ENCODE data around the gene ZNF766. TPM values are rescaled to one million over a fixed set of nuclear protein-coding genes. Genes with fewer than 3 reads are reported as not detected.

ZNF766 gene
- total RNA-seq (2014; rRNA removed; shearing (Covaris generic)) (9.5 and 9.7 TPM in 2 replicates), polyA plus RNA-seq (2016; fragmentation: Nextera tagmentation; extraction: Ambion mirVana) (16.8 and 18.5 TPM in 2 replicates)

- peaks cover 8% of the 10 kb centered on the region; the same call in 1 of the 2 replicates for H3F3A ChIP-seq (ENCODE audit: insufficient read depth)
- DNase-seq = peak; percentile 98
- H3K9me3 ChIP-seq (ENCODE audit: low read depth) = no peaks in the 10 kb centered on the region
- peak within 1 kb of the TSS; percentile 100 for H3K27ac ChIP-seq
- peak within 1 kb of the TSS; percentile 100 for H3K9ac ChIP-seq
- H3K36me3 ChIP-seq (ENCODE audit: low read depth) = 0 out of 2 replicates have a peak, but pooled peaks cover 3% of the 10 kb centered on the region
- H3K9me2 ChIP-seq (ENCODE audit: insufficient read depth) = no peaks in the 10 kb centered on the region
- peak within 1 kb of the TSS; percentile 92 for H3K4me3 ChIP-seq
- WGBS, 2 experiments (ENCODE audit: low coverage in 1 of 2, low lambda C conversion rate in 2 of 2, missing lambda C conversion rate in 2 of 2) = 1% methylated on average over 65 to 70 of the region's 70 CpGs
- no peaks in the 10 kb centered on the region for H4K20me1 ChIP-seq (ENCODE audit: insufficient read depth)
- no peaks in the 10 kb centered on the region for H3K27me3 ChIP-seq (replicated peaks; ENCODE audit: insufficient read depth)
- TF ChIP-seq EZH2phosphoT487 (IDR thresholded peaks at IDR 0.05; ENCODE audit: insufficient read depth, low read depth) (no peak), EZH2 (IDR thresholded peaks at IDR 0.05; ENCODE audit: insufficient read depth, poor library complexity, severe bottlenecking) (no peak)
- H3K4me1 ChIP-seq (ENCODE audit: insufficient read depth) = peaks cover 6% of the 10 kb centered on the region
- H2AFZ ChIP-seq = peak within 1 kb of the TSS; percentile 78
- in situ Hi-C loops (cut with MboI) = no loop called here
- H3K4me2 ChIP-seq (ENCODE audit: unreplicated experiment) = peak within 1 kb of the TSS; percentile 91
- H3K79me2 ChIP-seq (ENCODE audit: insufficient read depth) = peaks cover 48% of the 10 kb centered on the region
These were observed at the start of gene ZNF766 for GRCh38 chr19:52269338-52270261. TSS of gene ZNF766 (plus strand) at chr19:52269587. CDS start at chr19:52269614, 27 bp downstream.

- H2AFZ ChIP-seq = no peak overlapping the region
- H3K27me3 ChIP-seq (replicated peaks; ENCODE audit: insufficient read depth) = no peaks in the 10 kb centered on the region
- H3K9ac ChIP-seq = no peak overlapping the region
- H3K9me3 ChIP-seq (ENCODE audit: low read depth) = no peaks in the 10 kb centered on the region
- no peak overlapping the region for H3K27ac ChIP-seq
- WGBS, 2 experiments (ENCODE audit: low coverage in 1 of 2, low lambda C conversion rate in 2 of 2, missing lambda C conversion rate in 2 of 2) = 85 to 90% methylated on average over 7 to 8 of the region's 8 CpGs
- no peak for DNase-seq
- peaks cover 52% of the 10 kb centered on the region for H3K79me2 ChIP-seq (ENCODE audit: insufficient read depth)
- H4K20me1 ChIP-seq (ENCODE audit: insufficient read depth) = no peaks in the 10 kb centered on the region
- no peak for TF ChIP-seq EZH2phosphoT487 (IDR thresholded peaks at IDR 0.05; ENCODE audit: insufficient read depth, low read depth)
- no peak for TF ChIP-seq EZH2 (IDR thresholded peaks at IDR 0.05; ENCODE audit: insufficient read depth, poor library complexity, severe bottlenecking)
- H3K9me2 ChIP-seq (ENCODE audit: insufficient read depth) = no peaks in the 10 kb centered on the region
- H3K4me3 ChIP-seq = no peak overlapping the region
- H3K4me2 ChIP-seq (ENCODE audit: unreplicated experiment) = no peak overlapping the region
- peaks cover 90% of the 10 kb centered on the region for H3K36me3 ChIP-seq (ENCODE audit: low read depth)
- peaks cover 7% of the 10 kb centered on the region for H3F3A ChIP-seq (ENCODE audit: insufficient read depth)
- no peaks in the 10 kb centered on the region for H3K4me1 ChIP-seq (ENCODE audit: insufficient read depth)
- in situ Hi-C loops (cut with MboI) = no loop called here
These were observed 49.8 kb upstream of the ZNF766 start for GRCh38 chr19:52219611-52220010.

GRCh38 chr19:52221031-52221430, 48.4 kb upstream of the ZNF766 start:
- peaks cover 7% of the 10 kb centered on the region for H3F3A ChIP-seq (ENCODE audit: insufficient read depth)
- no peaks in the 10 kb centered on the region for H3K9me2 ChIP-seq (ENCODE audit: insufficient read depth)
- H3K4me1 ChIP-seq (ENCODE audit: insufficient read depth) = no peaks in the 10 kb centered on the region
- no peak overlapping the region for H3K9ac ChIP-seq
- H2AFZ ChIP-seq = no peak overlapping the region
- H3K36me3 ChIP-seq (ENCODE audit: low read depth) = peaks cover 87% of the 10 kb centered on the region
- WGBS, 2 experiments (ENCODE audit: low coverage in 1 of 2, low lambda C conversion rate in 2 of 2, missing lambda C conversion rate in 2 of 2) = 94 to 95% methylated on average over 6 of the region's 6 CpGs
- H3K9me3 ChIP-seq (ENCODE audit: low read depth) = no peaks in the 10 kb centered on the region
- peaks cover 52% of the 10 kb centered on the region for H3K79me2 ChIP-seq (ENCODE audit: insufficient read depth)
- no peak overlapping the region for H3K4me3 ChIP-seq
- TF ChIP-seq EZH2 (IDR thresholded peaks at IDR 0.05; ENCODE audit: insufficient read depth, poor library complexity, severe bottlenecking) = no peak
- TF ChIP-seq EZH2phosphoT487 (IDR thresholded peaks at IDR 0.05; ENCODE audit: insufficient read depth, low read depth) = no peak
- in situ Hi-C loops (cut with MboI) = no loop called here
- 0 out of 2 replicates have a peak overlapping the region, but pooled peaks have one; percentile 9 for H3K27ac ChIP-seq
- DNase-seq = no peak
- no peak overlapping the region for H3K4me2 ChIP-seq (ENCODE audit: unreplicated experiment)
- no peaks in the 10 kb centered on the region for H4K20me1 ChIP-seq (ENCODE audit: insufficient read depth)
- no peaks in the 10 kb centered on the region for H3K27me3 ChIP-seq (replicated peaks; ENCODE audit: insufficient read depth)

GRCh38 chr19:52221831-52222375, 47.5 kb upstream of the ZNF766 start:
- no peak overlapping the region for H3K9ac ChIP-seq
- no peaks in the 10 kb centered on the region for H3K4me1 ChIP-seq (ENCODE audit: insufficient read depth)
- H3K4me2 ChIP-seq (ENCODE audit: unreplicated experiment) = no peak overlapping the region
- H3K4me3 ChIP-seq = no peak overlapping the region
- WGBS, 2 experiments (ENCODE audit: low coverage in 1 of 2, low lambda C conversion rate in 2 of 2, missing lambda C conversion rate in 2 of 2) = 83 to 85% methylated on average over 7 of the region's 7 CpGs
- peaks cover 43% of the 10 kb centered on the region for H3K79me2 ChIP-seq (ENCODE audit: insufficient read depth)
- no peaks in the 10 kb centered on the region for H3K27me3 ChIP-seq (replicated peaks; ENCODE audit: insufficient read depth)
- H3K36me3 ChIP-seq (ENCODE audit: low read depth) = peaks cover 89% of the 10 kb centered on the region
- TF ChIP-seq EZH2 (IDR thresholded peaks at IDR 0.05; ENCODE audit: insufficient read depth, poor library complexity, severe bottlenecking) (no peak), EZH2phosphoT487 (IDR thresholded peaks at IDR 0.05; ENCODE audit: insufficient read depth, low read depth) (no peak)
- H3K9me3 ChIP-seq (ENCODE audit: low read depth) = no peaks in the 10 kb centered on the region
- no peaks in the 10 kb centered on the region for H4K20me1 ChIP-seq (ENCODE audit: insufficient read depth)
- no peak overlapping the region for H2AFZ ChIP-seq
- in situ Hi-C loops (cut with MboI) = no loop called here
- H3F3A ChIP-seq (ENCODE audit: insufficient read depth) = peaks cover 7% of the 10 kb centered on the region
- 0 out of 2 replicates have a peak overlapping the region, but pooled peaks have one; percentile 9 for H3K27ac ChIP-seq
- no peaks in the 10 kb centered on the region for H3K9me2 ChIP-seq (ENCODE audit: insufficient read depth)
- DNase-seq = peak; percentile 69

Data from GM23248 (cell line).